ENCODE measurements around the gene DNM3.

The DNM3 gene

DNA sequence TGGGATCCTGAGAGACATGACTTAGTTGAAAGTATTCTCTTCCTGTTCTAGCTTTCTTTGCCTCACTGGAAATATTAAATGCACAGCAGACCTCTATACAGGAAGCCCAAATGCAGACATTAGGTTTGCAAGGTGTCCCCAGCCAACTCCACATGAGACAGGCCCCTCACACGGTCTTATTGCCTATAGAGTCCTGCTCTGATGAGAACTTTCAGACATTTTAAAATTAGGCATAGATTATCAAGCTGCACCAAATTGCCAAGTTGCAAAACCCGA is 327.2 kb downstream of the DNM3 start:
- H3K27ac ChIP-seq, result no peak overlapping the region
- DNase-seq (ENCODE audit: low spot score), result no peak
- no peak overlapping the region for H3K4me3 ChIP-seq
- TF ChIP-seq, protein P1, sequence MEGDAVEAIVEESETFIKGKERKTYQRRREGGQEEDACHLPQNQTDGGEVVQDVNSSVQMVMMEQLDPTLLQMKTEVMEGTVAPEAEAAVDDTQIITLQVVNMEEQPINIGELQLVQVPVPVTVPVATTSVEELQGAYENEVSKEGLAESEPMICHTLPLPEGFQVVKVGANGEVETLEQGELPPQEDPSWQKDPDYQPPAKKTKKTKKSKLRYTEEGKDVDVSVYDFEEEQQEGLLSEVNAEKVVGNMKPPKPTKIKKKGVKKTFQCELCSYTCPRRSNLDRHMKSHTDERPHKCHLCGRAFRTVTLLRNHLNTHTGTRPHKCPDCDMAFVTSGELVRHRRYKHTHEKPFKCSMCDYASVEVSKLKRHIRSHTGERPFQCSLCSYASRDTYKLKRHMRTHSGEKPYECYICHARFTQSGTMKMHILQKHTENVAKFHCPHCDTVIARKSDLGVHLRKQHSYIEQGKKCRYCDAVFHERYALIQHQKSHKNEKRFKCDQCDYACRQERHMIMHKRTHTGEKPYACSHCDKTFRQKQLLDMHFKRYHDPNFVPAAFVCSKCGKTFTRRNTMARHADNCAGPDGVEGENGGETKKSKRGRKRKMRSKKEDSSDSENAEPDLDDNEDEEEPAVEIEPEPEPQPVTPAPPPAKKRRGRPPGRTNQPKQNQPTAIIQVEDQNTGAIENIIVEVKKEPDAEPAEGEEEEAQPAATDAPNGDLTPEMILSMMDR (IDR thresholded peaks at IDR 0.05), result no peak

DNA sequence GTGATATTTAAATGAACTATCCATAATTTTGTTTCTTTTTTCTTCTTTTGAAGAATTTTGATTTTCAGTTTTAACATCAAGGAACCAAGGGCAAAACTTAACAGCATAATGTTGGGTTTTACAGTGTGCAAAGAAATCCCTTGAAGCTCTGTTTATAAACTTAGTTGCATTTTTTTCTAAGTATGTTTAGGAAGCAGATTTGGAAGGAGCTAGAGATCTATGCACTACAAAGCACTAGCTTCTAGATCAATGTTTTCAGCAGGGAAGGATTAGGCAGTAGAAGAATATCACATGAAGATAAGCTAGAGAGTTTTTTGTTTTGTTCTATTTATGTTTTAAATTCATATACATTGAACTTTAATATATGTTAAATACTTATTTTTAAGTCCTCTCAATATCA is 328.5 kb downstream of the DNM3 start:
- Histone ChIP-seq H3K27ac (no peak overlapping the region), H3K4me3 (no peak overlapping the region)
- no peak for DNase-seq (ENCODE audit: low spot score)
- TF ChIP-seq, protein P1 (IDR thresholded peaks at IDR 0.05), result no peak

DNA sequence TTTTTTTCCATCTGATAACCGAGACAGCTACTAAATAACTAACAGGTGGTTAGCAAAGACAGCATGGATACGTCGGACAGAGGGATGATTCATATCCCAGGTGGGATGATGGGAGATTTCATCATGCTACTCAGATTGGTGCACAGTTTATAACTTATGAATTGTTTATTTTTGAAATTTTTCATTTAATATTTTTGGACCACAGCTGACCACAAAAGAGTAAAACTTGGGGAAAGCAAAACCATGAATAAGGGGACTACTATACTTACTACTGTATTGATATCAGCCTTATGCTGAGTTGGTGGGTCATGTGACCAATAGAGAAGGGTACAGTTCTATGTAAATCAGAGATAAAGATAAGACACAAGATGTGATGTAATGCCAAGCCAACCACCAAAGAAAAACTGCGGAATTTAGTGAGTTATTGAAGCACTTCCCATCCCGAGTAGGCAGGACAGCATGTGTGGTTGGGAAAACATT is 331.1 kb downstream of the DNM3 start:
- Histone ChIP-seq H3K4me3 (no peak overlapping the region), H3K27ac (no peak overlapping the region)
- TF ChIP-seq, protein P1 (IDR thresholded peaks at IDR 0.05), result no peak
- DNase-seq (ENCODE audit: low spot score), result no peak

DNA sequence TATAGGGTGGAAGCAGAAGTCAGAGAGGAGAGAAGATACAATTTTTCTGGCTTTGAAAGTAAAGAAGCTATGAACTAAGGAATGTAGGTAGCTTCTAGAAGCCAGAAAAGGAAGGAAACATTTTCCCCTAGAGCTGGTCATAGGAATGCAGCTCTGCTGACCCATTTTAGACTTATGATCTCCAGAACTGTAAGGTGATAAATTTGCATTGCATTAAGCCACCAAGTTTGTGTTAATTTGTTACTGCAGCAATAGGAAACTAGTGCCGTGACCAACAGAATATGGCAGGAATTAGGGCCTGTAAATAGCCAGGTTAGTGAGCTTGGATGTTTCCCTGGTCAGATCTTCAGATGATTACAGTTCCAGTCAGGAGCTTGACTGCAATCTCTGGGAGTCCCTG is 334.9 kb downstream of the DNM3 start:
- TF ChIP-seq, protein P1 (IDR thresholded peaks at IDR 0.05), result no peak
- Histone ChIP-seq H3K4me3 (no peak overlapping the region), H3K27ac (no peak overlapping the region)
- DNase-seq (ENCODE audit: low spot score), result no peak

DNA sequence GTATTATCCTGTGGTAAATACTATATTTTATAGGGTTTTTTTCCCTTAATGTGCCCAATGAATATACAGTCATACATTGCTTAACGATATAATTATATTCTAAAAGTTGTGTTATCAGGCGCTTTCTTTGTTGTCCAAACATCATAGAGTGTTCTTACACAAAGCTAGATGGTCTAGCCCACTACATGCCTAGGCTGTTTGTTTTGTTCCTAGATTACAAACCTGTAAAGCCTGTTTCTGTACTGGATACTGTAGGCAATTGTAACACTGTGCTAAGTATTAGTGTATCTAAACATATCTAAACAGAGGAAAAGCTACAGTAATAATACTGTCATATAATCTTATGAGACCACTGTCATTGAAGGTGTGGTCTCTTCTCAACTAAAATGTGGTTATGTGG is 336.6 kb downstream of the DNM3 start:
- TF ChIP-seq, protein P1 (IDR thresholded peaks at IDR 0.05), result no peak
- Histone ChIP-seq H3K27ac (no peak overlapping the region), H3K4me3 (no peak overlapping the region)
- DNase-seq (ENCODE audit: low spot score), result no peak

DNA sequence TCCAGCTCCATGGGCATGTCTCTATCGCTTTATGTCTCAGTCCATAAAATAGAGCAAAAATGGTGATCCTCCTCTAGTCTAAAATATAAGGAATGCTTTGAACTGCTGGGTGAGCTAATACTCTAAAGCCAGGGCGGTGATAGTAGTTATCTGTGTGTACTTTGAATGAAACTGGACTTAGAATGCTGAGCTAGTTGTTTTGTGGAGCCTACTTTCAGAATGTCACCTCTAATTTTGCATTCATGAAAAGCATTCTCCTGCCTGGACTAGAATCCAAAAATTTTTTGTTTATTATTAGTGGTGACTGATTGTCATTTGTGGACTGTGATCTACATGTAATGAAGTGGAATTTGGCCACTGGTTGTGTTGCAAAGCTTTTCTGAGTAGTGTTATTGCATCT is 337.6 kb downstream of the DNM3 start:
- no peak for DNase-seq (ENCODE audit: low spot score)
- H3K27ac ChIP-seq, result no peak overlapping the region
- TF ChIP-seq, protein P1 (IDR thresholded peaks at IDR 0.05), result no peak
- no peak overlapping the region for H3K4me3 ChIP-seq

DNA sequence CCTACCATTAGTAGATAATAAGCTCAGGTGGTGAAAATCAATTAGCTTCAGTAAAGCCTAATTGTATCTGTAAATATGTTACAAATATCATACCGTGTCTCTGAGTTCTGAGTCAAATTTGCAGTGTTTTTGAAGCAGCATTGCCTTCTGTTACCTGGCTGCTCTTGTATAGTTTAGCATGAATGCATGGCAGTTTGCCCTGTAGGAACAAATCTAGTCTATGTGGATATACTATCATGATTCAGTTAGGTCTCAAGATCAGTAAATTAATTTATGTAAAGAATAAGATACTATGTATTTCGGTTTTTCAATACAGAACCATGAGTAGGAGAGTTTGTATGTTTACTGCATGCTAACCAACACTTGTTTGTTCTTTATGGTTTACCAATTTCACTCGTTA is 338.6 kb downstream of the DNM3 start:
- TF ChIP-seq, protein P1 (IDR thresholded peaks at IDR 0.05), result no peak
- H3K4me3 ChIP-seq, result no peak overlapping the region
- DNase-seq (ENCODE audit: low spot score), result no peak
- peak overlapping the region in 1 of 2 donors; percentile 84 for H3K27ac ChIP-seq

Data from coronary artery (tissue), 2 donors.